IMR-90 (cell line): ENCODE measurements around the gene ENTPD3. TPM values are rescaled to one million over a fixed set of nuclear protein-coding genes. Genes with fewer than 3 reads are reported as not detected.

Source experiments
- ATAC-seq: fragments of 200-7000 bp; cut with Tn5 transposase; 2 replicates; pipeline ENCODE4 v1.9.1; 2020; ENCODE audit warnings: low read depth, mild to moderate bottlenecking, moderate library complexity
- BruUV-seq: library from RNA; stranded (reverse); fragments of 400-500 nt; replicated peaks from 2 replicates; lab custom pipeline; 2021; lab: Mats Ljungman, UMichigan
- CTCF ChIA-PET: fragments of 300-600 bp; formaldehyde crosslinking; extraction: SDS; loops from one replicate; lab custom pipeline; 2021; ENCODE audit warnings: antibody characterized with exemption; lab: Yijun Ruan, JAX
- POLR2A ChIA-PET: fragments of 300-600 bp; sonication (Branson Sonifier 250); formaldehyde crosslinking; loops from one replicate; lab custom pipeline; 2022; ENCODE audit warnings: antibody characterized with exemption; ENCODE audit not compliant: unreplicated experiment; lab: Charles Lee
- DNase-seq: peaks from one replicate; pipeline ENCODE4 v3.0.0; 2013
- H2AFZ ChIP-seq: replicated peaks from 2 replicates; pipeline ENCODE3; 2013; ENCODE audit warnings: low read length, mild to moderate bottlenecking; ENCODE audit not compliant: poor library complexity
- H2AK5ac ChIP-seq: 2 replicates; pipeline ENCODE4 v1.6.1; 2013; ENCODE audit warnings: low read depth, low read length, inconsistent platforms
- H2AK9ac ChIP-seq: replicated peaks from 2 replicates; pipeline ENCODE3; 2013; ENCODE audit warnings: mild to moderate bottlenecking, low read depth, low read length, moderate library complexity; ENCODE audit not compliant: poor library complexity
- H2BK120ac ChIP-seq: 2 replicates; pipeline ENCODE4 v1.6.1; 2013; ENCODE audit warnings: low read depth, low read length, inconsistent platforms
- H2BK15ac ChIP-seq: 3 replicates; pipeline ENCODE4 v1.6.1; 2013; ENCODE audit warnings: low read depth, low read length, inconsistent platforms
- H2BK20ac ChIP-seq: 2 replicates; pipeline ENCODE4 v1.6.1; 2013; ENCODE audit warnings: low read depth, mild to moderate bottlenecking, inconsistent platforms, low read length, moderate library complexity
- H2BK5ac ChIP-seq: 2 replicates; pipeline ENCODE4 v1.6.1; 2013; ENCODE audit warnings: mild to moderate bottlenecking, low read depth, low read length, inconsistent platforms; ENCODE audit not compliant: poor library complexity, severe bottlenecking
- H3K14ac ChIP-seq: replicated peaks from 2 replicates; pipeline ENCODE4 v1.6.1; 2013; ENCODE audit warnings: low read depth, low read length, inconsistent platforms
- H3K18ac ChIP-seq: 2 replicates; pipeline ENCODE4 v1.6.1; 2013; ENCODE audit warnings: low read depth, low read length, control low read depth
- H3K23ac ChIP-seq: 2 replicates; pipeline ENCODE4 v1.6.1; 2013; ENCODE audit warnings: low read depth, low read length, inconsistent platforms
- H3K27ac ChIP-seq: 2 replicates; pipeline ENCODE4 v1.5.1; 2013; ENCODE audit warnings: mild to moderate bottlenecking, control low read depth, low read length; ENCODE audit not compliant: insufficient read depth
- H3K27me3 ChIP-seq: 2 replicates; pipeline ENCODE4 v1.6.1; 2013; ENCODE audit warnings: low read length; ENCODE audit not compliant: control insufficient read depth, insufficient read depth
- H3K36me3 ChIP-seq: 2 replicates; pipeline ENCODE4 v1.6.1; 2013; ENCODE audit warnings: low read length, mixed read lengths; ENCODE audit not compliant: control insufficient read depth, insufficient read depth
- H3K4ac ChIP-seq: 2 replicates; pipeline ENCODE4 v1.6.1; 2013; ENCODE audit warnings: low read depth, low read length, inconsistent platforms
- H3K4me1 ChIP-seq: 2 replicates; pipeline ENCODE4 v1.6.1; 2013; ENCODE audit warnings: low read length, mixed read lengths; ENCODE audit not compliant: control insufficient read depth, insufficient read depth
- H3K4me2 ChIP-seq: 2 replicates; pipeline ENCODE4 v1.6.1; 2013; ENCODE audit warnings: low read depth, mild to moderate bottlenecking, control low read depth, low read length, moderate library complexity
- H3K4me3 ChIP-seq: 2 replicates; pipeline ENCODE4 v1.5.1; 2013; ENCODE audit warnings: low read depth, mild to moderate bottlenecking, control low read depth, low read length, moderate library complexity; ENCODE audit not compliant: insufficient read depth
- H3K56ac ChIP-seq: 2 replicates; pipeline ENCODE4 v1.6.1; 2013; ENCODE audit warnings: low read length, inconsistent platforms; ENCODE audit not compliant: insufficient read depth; ENCODE audit errors: extremely low read depth
- H3K79me1 ChIP-seq, 2 experiments: 2 replicates each; pipeline ENCODE4 v1.6.1; 2013; ENCODE audit warnings: low read length in 2 of 2, inconsistent platforms in 1 of 2, low read depth in 1 of 2
- H3K9ac ChIP-seq: 2 replicates; pipeline ENCODE4 v1.6.1; 2013; ENCODE audit warnings: low read depth, low read length, control low read depth
- H3K9me1 ChIP-seq: 2 replicates; pipeline ENCODE4 v1.6.1; 2013; ENCODE audit warnings: low read length, inconsistent platforms; ENCODE audit not compliant: insufficient read depth
- H3K9me3 ChIP-seq: 2 replicates; pipeline ENCODE4 v1.6.1; 2013; ENCODE audit warnings: low read length; ENCODE audit not compliant: control insufficient read depth, insufficient read depth
- H4K20me1 ChIP-seq: 2 replicates; pipeline ENCODE4 v1.6.1; 2013; ENCODE audit warnings: low read length, inconsistent platforms; ENCODE audit not compliant: insufficient read depth
- H4K5ac ChIP-seq: 2 replicates; pipeline ENCODE4 v1.6.1; 2013; ENCODE audit warnings: mild to moderate bottlenecking, low read depth, low read length, control low read depth
- H4K8ac ChIP-seq, 2 experiments: 2 replicates each; pipeline ENCODE4 v1.6.1; 2013; ENCODE audit warnings: low read depth in 2 of 2, low read length in 2 of 2, control low read depth in 1 of 2, inconsistent platforms in 1 of 2
- H4K91ac ChIP-seq: 2 replicates; pipeline ENCODE4 v1.6.1; 2013; ENCODE audit warnings: low read depth, low read length, inconsistent platforms; ENCODE audit not compliant: insufficient read depth
- BHLHE40 ChIP-seq: fragments of 150-350 bp; IDR thresholded peaks from 2 replicates; pipeline ENCODE4 v1.6.1; 2016; ENCODE audit warnings: mild to moderate bottlenecking, low read depth, low read length
- CHD1 ChIP-seq: IDR thresholded peaks from 2 replicates; pipeline ENCODE4 v1.6.1; 2012; ENCODE audit warnings: low read depth, low read length, improper control_type of control experiment
- FOS ChIP-seq: fragments of 150-350 bp; IDR thresholded peaks from 2 replicates; pipeline ENCODE4 v1.6.1; 2016; ENCODE audit warnings: low read depth, low read length
- MAFK ChIP-seq: IDR thresholded peaks from 2 replicates; pipeline ENCODE4 v1.6.1; 2012; ENCODE audit warnings: low read depth, low read length, improper control_type of control experiment
- MAZ ChIP-seq: IDR thresholded peaks from 2 replicates; pipeline ENCODE4 v1.6.1; 2012; ENCODE audit warnings: low read depth, mild to moderate bottlenecking, low read length, improper control_type of control experiment, moderate library complexity, borderline replicate concordance
- RFX5 ChIP-seq: IDR thresholded peaks from 2 replicates; pipeline ENCODE4 v1.8.0; 2012; ENCODE audit warnings: low read depth, mild to moderate bottlenecking, low read length, moderate library complexity
- SMC3 ChIP-seq: fragments of 150-350 bp; IDR thresholded peaks from 2 replicates; pipeline ENCODE4 v1.6.1; 2016; ENCODE audit warnings: low read depth, mild to moderate bottlenecking, antibody characterized with exemption, low read length, moderate library complexity
- USF2 ChIP-seq: fragments of 150-350 bp; IDR thresholded peaks from 2 replicates; pipeline ENCODE4 v1.6.1; 2017; ENCODE audit warnings: mild to moderate bottlenecking, antibody characterized with exemption, low read length, low read depth
- WGBS, 2 experiments: methylation state at CpG; one replicate each; pipeline versions ENCODE4 v1.1.5 to v1.1.7; 2013; ENCODE audit warnings: missing lambda C conversion rate in 2 of 2; ENCODE audit not compliant: insufficient read length in 1 of 2; ENCODE audit errors: extremely low coverage in 2 of 2; 5-methylcytosine and 5-hydroxymethylcytosine counted together
- dilution Hi-C: fragments of 300-500 bp; cut with HindIII; formaldehyde crosslinking; loops from one replicate; pipeline ENCODE4 v1.14.3; 2018; ENCODE audit warnings: low sequenced_read_pairs; ENCODE audit not compliant: unreplicated experiment
- in situ Hi-C: fragments of 300-500 bp; cut with MboI; formaldehyde crosslinking; loops from 3 replicates; pipeline ENCODE4 v1.14.3; 2019; ENCODE audit warnings: low sequenced_read_pairs, inconsistent platforms, mixed read lengths
- intact Hi-C: fragments of 100-400 bp; cut with micrococcal nuclease; formaldehyde crosslinking; loops from 2 replicates; pipeline ENCODE4 v1.10.0; 2022
- polyA plus RNA-seq, 3 experiments: library from polyadenylated mRNA; depleted of rRNA; stranded (reverse); fragments of >200 nt; gene quantifications; 2 replicates each; pipeline ENCODE4 v1.2.3, GENCODE V29; 2012; ENCODE audit warnings: low replicate concordance in 1 of 3
- total RNA-seq: library from RNA; depleted of rRNA; stranded (reverse); fragments of >200 nt; gene quantifications from 2 replicates; pipeline ENCODE4 v1.2.3, GENCODE V29; 2012
- TF ChIP-seq, protein P1 (sequence below): fragments of 150-350 bp; IDR thresholded peaks from 2 replicates; pipeline ENCODE4 v1.6.1; 2016; ENCODE audit warnings: low read depth, mild to moderate bottlenecking, low read length, moderate library complexity, borderline replicate concordance
- TF ChIP-seq, protein P2 (sequence below): conservative IDR thresholded peaks from 2 replicates; pipeline ENCODE4 v1.5.1; 2012; ENCODE audit warnings: mild to moderate bottlenecking, low read depth, low read length, improper control_type of control experiment

Gene ENTPD3
- total and polyA plus RNA-seq, 2 of the 4 experiments (the other 2 are of a cell fraction), result not detected

DNA sequence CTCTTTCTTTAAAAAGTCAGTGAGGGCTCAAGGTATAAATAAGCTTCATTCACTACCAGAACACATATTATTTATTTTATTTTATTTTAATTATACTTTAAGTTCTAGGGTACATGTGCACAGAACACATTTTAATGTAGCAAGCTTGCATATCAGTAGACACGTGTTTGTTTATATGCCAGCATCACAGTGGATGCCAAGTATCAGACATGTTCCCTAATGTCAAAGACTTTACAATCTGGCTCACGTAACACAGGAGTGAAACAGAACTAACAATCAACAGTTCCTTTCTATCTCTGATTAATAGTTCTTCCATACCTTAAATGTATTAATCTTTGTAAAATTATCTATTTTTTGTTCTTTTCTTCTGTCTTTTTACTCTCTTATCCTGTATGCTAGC, 23.3 kb upstream of the ENTPD3 start:
- no peak for ATAC-seq
- H2BK15ac ChIP-seq, result no peak overlapping the region
- H3K23ac ChIP-seq, result no peak overlapping the region
- ChIA-PET POLR2A (no interaction called here), CTCF (no interaction called here)
- no peaks in the 10 kb centered on the region for H3K79me1 ChIP-seq
- H2BK20ac ChIP-seq, result no peak overlapping the region
- H4K20me1 ChIP-seq, result no peaks in the 10 kb centered on the region
- H3K4ac ChIP-seq, result no peak overlapping the region
- H3K14ac ChIP-seq, result no peak overlapping the region
- H3K9ac ChIP-seq, result no peak overlapping the region
- no peak overlapping the region for H4K91ac ChIP-seq
- no peak overlapping the region for H4K8ac ChIP-seq
- DNase-seq, result no peak
- WGBS, 2 experiments, result no CpG with 5 or more reads among the region's 2 CpGs
- in situ Hi-C loops, result no loop called here
- H3K4me2 ChIP-seq, result no peak overlapping the region
- no peak overlapping the region for H3K27ac ChIP-seq
- H3K36me3 ChIP-seq, result no peaks in the 10 kb centered on the region
- BruUV-seq, result no TSS peak
- H4K5ac ChIP-seq, result no peak overlapping the region
- intact Hi-C loops, result no loop called here
- no peak overlapping the region for H3K56ac ChIP-seq
- H3K4me1 ChIP-seq, result no peaks in the 10 kb centered on the region
- H2AFZ ChIP-seq, result no peak overlapping the region
- no peak overlapping the region for H2AK9ac ChIP-seq
- no peak overlapping the region for H2BK5ac ChIP-seq
- no peaks in the 10 kb centered on the region for H3K9me1 ChIP-seq
- H3K4me3 ChIP-seq, result no peak overlapping the region
- H3K27me3 ChIP-seq, result no peaks in the 10 kb centered on the region
- no peak overlapping the region for H2BK120ac ChIP-seq
- no peak overlapping the region for H2AK5ac ChIP-seq
- no peak for TF ChIP-seq RFX5
- TF ChIP-seq CHD1, result no peak
- no peak for TF ChIP-seq USF2
- no peak for TF ChIP-seq BHLHE40
- TF ChIP-seq SMC3, result no peak
- TF ChIP-seq MAZ, result no peak
- TF ChIP-seq, protein P1, sequence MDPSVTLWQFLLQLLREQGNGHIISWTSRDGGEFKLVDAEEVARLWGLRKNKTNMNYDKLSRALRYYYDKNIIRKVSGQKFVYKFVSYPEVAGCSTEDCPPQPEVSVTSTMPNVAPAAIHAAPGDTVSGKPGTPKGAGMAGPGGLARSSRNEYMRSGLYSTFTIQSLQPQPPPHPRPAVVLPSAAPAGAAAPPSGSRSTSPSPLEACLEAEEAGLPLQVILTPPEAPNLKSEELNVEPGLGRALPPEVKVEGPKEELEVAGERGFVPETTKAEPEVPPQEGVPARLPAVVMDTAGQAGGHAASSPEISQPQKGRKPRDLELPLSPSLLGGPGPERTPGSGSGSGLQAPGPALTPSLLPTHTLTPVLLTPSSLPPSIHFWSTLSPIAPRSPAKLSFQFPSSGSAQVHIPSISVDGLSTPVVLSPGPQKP, result no peak
- TF ChIP-seq MAFK, result no peak
- TF ChIP-seq, protein P2, sequence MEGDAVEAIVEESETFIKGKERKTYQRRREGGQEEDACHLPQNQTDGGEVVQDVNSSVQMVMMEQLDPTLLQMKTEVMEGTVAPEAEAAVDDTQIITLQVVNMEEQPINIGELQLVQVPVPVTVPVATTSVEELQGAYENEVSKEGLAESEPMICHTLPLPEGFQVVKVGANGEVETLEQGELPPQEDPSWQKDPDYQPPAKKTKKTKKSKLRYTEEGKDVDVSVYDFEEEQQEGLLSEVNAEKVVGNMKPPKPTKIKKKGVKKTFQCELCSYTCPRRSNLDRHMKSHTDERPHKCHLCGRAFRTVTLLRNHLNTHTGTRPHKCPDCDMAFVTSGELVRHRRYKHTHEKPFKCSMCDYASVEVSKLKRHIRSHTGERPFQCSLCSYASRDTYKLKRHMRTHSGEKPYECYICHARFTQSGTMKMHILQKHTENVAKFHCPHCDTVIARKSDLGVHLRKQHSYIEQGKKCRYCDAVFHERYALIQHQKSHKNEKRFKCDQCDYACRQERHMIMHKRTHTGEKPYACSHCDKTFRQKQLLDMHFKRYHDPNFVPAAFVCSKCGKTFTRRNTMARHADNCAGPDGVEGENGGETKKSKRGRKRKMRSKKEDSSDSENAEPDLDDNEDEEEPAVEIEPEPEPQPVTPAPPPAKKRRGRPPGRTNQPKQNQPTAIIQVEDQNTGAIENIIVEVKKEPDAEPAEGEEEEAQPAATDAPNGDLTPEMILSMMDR, result no peak
- TF ChIP-seq FOS, result no peak
- H3K18ac ChIP-seq, result no peak overlapping the region
- dilution Hi-C loops, result no loop called here
- no peaks in the 10 kb centered on the region for H3K9me3 ChIP-seq
